GM21360 (cell line): ENCODE measurements around the gene HSPA1L.
"Not testable (repeated sequence)": the region's sequence is repeated elsewhere in the genome, so short reads cannot be mapped to it uniquely, and the experiment has no call there.

Source experiments
- ATAC-seq: cut with Tn5 transposase; IDR thresholded peaks from one replicate; pipeline ENCODE4 v1.9.1; 2021; ENCODE audit warnings: mild to moderate bottlenecking, moderate library complexity; ENCODE audit not compliant: unreplicated experiment

HSPA1L gene

GRCh38 chr6:31837369-31838113 lies 22.5 kb upstream of the HSPA1L start:
- no peak for ATAC-seq

GRCh38 chr6:31836474-31837368 lies 21.6 kb upstream of the HSPA1L start:
- ATAC-seq: no peak

GRCh38 chr6:31836047-31836473 lies 21.0 kb upstream of the HSPA1L start:
- no peak for ATAC-seq

DNA sequence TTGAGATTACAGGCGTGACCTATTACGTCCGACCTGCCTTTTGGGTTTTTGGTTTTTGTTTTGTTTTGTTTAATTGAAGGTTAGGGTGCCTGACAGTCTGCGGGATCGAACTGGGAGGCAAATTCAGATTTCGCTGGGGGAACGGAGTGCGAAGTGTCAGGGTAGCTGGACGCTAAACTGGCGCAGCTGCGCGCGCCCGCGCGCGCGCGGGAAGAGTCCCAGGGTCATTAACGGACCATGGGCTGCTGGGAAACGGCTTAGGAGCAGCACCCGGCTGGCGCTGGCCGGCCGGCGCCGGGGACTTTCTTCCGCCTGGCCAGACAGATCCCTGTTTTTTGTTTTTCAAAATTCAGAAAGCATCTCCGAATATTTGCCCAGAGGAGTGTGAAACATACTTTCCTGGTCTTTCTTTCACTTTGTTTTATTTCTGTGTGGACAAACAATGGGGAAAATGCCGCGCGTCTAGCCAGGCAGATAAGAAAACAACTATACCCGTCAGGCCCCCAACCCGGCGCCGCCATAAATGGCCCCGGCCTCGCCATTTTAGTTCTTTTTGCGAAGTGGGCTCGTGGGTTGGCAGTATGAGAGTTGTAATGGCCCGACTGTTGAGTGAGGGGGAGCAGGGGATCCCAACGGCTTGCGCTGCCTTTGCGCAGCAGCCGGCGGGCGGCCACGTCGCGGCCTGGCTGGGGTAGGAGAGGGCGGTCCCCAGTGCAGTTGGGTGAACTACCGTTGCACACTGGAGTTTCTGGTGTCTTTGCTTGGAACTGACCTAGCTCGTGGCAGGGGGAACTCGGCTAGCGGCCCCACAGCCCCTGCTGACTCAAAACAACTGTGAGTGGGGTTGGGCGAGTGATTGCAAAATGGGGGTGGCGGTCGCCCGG lies 19.5 kb upstream of the HSPA1L start:
- ATAC-seq: no peak

GRCh38 chr6:31831350-31832215 lies 16.5 kb upstream of the HSPA1L start:
- no peak for ATAC-seq

DNA sequence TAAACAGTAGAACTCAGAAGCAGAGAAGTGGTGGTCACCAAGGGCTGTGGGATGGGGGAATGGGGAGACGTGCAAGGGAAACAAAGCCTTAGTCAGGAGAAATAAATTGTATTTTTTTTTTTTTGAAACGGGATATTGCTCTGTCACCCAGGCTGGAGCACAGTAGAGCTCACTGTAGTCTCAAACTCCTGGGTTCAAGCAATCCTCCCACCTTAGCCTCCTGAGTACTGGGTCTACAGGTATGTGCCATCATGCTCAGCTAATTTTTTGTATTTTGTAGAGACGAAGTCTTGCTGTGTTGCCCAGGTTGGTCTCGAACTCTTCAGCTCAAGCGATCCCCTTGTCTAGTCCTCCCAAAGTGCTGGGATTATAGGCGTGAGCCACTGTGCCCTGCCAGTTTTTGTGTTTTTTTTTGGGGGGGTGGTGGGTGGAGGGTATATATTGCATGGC lies 15.8 kb upstream of the HSPA1L start:
- no peak for ATAC-seq

- no peak for ATAC-seq
Observed at GRCh38 chr6:31829633-31830283, 14.7 kb upstream of the HSPA1L start.

DNA sequence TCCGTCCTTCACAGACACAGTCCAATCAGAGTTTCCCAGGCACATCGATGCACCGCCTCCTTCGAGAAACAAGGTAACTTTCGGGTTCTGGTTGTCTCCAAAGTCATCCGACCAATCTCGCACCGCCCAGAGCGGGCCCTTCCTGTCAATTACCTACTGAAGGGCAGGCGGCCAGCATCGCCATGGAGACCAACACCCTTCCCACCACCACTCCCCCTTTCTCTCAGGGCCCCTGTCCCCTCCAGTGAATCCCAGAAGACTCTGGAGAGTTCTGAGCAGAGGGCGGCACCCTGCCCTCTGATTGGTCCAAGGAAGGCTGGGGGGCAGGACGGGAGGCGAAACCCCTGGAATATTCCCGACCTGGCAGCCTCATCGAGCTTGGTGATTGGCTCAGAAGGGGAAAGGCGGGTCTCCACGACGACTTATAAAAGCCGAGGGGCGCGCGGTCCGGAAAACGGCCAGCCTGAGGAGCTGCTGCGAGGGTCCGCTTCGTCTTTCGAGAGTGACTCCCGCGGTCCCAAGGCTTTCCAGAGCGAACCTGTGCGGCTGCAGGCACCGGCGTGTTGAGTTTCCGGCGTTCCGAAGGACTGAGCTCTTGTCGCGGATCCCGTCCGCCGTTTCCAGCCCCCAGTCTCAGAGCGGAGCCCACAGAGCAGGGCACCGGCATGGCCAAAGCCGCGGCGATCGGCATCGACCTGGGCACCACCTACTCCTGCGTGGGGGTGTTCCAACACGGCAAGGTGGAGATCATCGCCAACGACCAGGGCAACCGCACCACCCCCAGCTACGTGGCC lies 12.4 kb upstream of the HSPA1L start, which contains the start of gene HSPA1B:
HSPA1B (plus strand) TSS at position 453 of the 794 bp plus-strand sequence; CDS start at position 666, 213 bp downstream.
- ATAC-seq: peak; percentile 56

DNA sequence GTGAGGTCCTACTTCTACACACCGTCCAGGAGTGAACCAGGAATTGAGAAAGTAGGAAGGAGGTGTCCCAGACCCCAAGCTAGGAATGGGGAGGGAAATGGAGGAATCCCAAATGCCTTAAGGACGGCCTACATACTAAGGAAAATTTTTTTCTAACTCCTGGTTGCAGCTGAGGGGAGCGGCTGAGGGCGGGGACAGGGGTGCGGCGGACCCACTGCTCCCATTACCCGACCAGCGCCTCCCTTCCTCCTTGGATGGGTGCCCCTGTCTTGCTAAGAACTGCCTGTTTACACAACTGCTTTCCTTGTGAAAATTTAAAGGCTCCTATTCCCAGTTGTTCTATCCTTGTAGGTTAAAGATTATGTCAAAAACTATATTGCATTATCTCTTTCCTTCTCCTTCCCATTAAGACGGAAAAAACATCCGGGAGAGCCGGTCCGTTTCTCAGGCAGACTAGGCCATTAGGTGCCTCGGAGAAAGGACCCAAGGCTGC lies 11.8 kb upstream of the HSPA1L start:
- no peak for ATAC-seq

- no peak for ATAC-seq
Observed at GRCh38 chr6:31825553-31825952, 10.5 kb upstream of the HSPA1L start.

DNA sequence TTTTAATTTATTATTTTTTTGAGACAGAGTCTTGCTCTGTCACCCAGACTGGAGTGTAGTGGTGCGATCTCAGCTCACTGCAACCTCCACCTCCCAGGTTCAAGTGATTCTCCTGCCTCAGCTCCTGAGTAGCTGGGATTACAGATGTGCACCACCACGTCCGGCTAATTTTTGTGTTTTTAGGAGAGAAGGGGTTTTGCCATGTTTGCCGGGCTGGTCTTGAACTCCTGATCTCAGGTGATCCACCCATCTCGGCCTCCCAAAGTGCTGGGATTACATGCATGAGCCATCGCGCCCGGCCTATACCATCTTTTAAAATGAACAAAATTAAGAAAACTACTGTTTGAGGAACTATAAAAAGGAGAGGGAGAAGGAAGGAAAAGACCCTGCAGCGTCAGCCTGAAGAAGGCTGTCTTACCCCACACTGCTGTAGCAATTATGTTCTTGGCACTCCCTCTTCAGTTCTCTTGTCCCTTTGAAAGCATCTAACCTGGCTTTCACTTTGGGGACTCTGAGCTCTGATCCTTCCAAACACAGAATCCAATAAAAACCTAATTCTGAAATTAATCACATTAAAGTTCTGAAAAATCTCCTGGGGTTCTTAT lies 8.6 kb upstream of the HSPA1L start:
- not testable (repeated sequence) for ATAC-seq

- ATAC-seq: peak; percentile 24
Observed at GRCh38 chr6:31822036-31822821, 7.1 kb upstream of the HSPA1L start.

GRCh38 chr6:31821301-31822035 lies 6.4 kb upstream of the HSPA1L start:
- ATAC-seq: peak; percentile 37

- ATAC-seq: not testable (repeated sequence)
Observed at GRCh38 chr6:31820399-31820798, 5.3 kb upstream of the HSPA1L start.

DNA sequence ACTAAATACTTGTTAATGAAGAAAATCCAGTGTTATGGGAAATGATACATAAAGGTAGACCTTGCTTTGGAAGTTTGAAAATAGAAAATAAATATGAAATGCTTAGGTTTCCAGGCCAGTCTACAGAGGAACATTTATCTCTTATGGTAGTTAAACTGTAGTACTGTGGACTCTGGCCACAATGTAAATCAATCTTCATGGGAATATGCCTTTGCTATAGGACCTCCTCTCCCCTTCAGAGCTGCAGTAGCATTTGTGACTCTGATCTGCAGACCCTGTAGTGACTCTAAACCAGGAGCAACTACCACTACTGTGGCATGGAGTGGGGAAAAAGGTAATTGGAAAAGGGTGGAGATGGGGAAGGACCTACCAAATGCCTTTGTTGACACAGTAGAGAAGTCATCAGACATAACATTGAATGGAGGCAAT lies 4.8 kb upstream of the HSPA1L start:
- no peak for ATAC-seq

DNA sequence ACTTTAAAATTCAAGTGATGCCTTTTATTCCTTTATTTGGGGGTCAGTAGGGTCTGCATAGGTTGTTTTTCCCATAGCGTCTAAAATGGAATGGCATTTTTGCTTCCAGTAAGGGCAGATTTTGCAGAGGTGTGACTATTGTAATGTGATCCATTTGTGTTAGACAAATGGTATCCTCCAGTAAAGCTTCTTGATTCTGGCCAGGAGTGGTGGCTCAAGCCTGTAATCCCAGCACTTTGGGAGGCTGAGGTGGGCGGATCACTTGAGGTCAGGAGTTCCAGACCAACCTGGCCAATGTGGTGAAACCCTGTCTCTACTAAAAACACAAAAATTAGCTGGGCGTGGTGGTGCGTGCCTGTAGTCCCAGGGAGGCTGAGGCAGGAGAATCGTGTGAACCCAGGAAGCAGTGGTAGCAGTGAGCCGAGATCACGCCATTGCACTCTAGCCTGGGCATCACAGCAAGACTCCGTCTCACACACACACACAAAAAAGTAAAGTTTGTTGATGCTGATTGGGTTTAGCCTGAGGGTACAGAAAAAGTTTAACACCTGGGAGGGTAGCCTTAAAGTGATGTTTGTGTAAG lies 2.9 kb upstream of the HSPA1L start:
- ATAC-seq: not testable (repeated sequence)
